ENCODE data around the gene PTPRN2. TPM values are rescaled to one million over a fixed set of nuclear protein-coding genes. Genes with fewer than 3 reads are reported as not detected.
A peak's percentile ranks its signal among the peaks of the same experiment; 100 is the strongest.

The PTPRN2 gene
- total RNA-seq, 2 donors from 2014 or later: 26.1 to 55.5 TPM

- Histone ChIP-seq H3K9me3 (no peaks in the 10 kb centered on the region), H3K36me3 (no peaks in the 10 kb centered on the region), H3K4me3 (no peak overlapping the region), H3K27ac (no peak overlapping the region), H3K4me1 (replicated peaks) (no peaks in the 10 kb centered on the region), H3K27me3 (replicated peaks; ENCODE audit: insufficient read depth) (no peaks in the 10 kb centered on the region)
- TF ChIP-seq POLR2AphosphoS5 (IDR thresholded peaks at IDR 0.05) (peak; percentile 69), CTCF (IDR thresholded peaks at IDR 0.05) (no peak), POLR2A (IDR thresholded peaks at IDR 0.05) (no peak)
- peak; percentile 23 for DNase-seq (ENCODE audit: low spot score)
- 91% methylated on average over 26 of the region's 26 CpGs for WGBS
- intact Hi-C loops (cut with DNase I): no loop called here
Observed at GRCh38 chr7:157662110-157662791, 925.4 kb downstream of the PTPRN2 start.

GRCh38 chr7:157661611-157661975 is 926.0 kb downstream of the PTPRN2 start:
- 87% methylated on average over 11 of the region's 11 CpGs for WGBS
- Histone ChIP-seq H3K36me3 (no peaks in the 10 kb centered on the region), H3K9me3 (no peaks in the 10 kb centered on the region), H3K4me1 (replicated peaks) (no peaks in the 10 kb centered on the region), H3K27ac (no peak overlapping the region), H3K27me3 (replicated peaks; ENCODE audit: insufficient read depth) (no peaks in the 10 kb centered on the region), H3K4me3 (no peak overlapping the region)
- no peak for DNase-seq (ENCODE audit: low spot score)
- no peak for TF ChIP-seq CTCF (IDR thresholded peaks at IDR 0.05)
- no peak for TF ChIP-seq POLR2A (IDR thresholded peaks at IDR 0.05)
- no peak for TF ChIP-seq POLR2AphosphoS5 (IDR thresholded peaks at IDR 0.05)
- intact Hi-C loops (cut with DNase I): no loop called here

- TF ChIP-seq POLR2AphosphoS5 (IDR thresholded peaks at IDR 0.05) (no peak), POLR2A (IDR thresholded peaks at IDR 0.05) (no peak), CTCF (IDR thresholded peaks at IDR 0.05) (no peak)
- no peaks in the 10 kb centered on the region for H3K27me3 ChIP-seq (replicated peaks; ENCODE audit: insufficient read depth)
- no peaks in the 10 kb centered on the region for H3K9me3 ChIP-seq
- no peak overlapping the region for H3K4me3 ChIP-seq
- intact Hi-C loops (cut with DNase I): no loop called here
- WGBS: 79% methylated on average over 42 of the region's 43 CpGs
- no peaks in the 10 kb centered on the region for H3K36me3 ChIP-seq
- no peaks in the 10 kb centered on the region for H3K4me1 ChIP-seq (replicated peaks)
- no peak overlapping the region for H3K27ac ChIP-seq
- DNase-seq (ENCODE audit: low spot score): no peak
Observed at GRCh38 chr7:157660971-157661610, 926.5 kb downstream of the PTPRN2 start.

- intact Hi-C loops (cut with DNase I): no loop called here
- no peak for TF ChIP-seq CTCF (IDR thresholded peaks at IDR 0.05)
- no peak for TF ChIP-seq POLR2AphosphoS5 (IDR thresholded peaks at IDR 0.05)
- no peak for TF ChIP-seq POLR2A (IDR thresholded peaks at IDR 0.05)
- DNase-seq (ENCODE audit: low spot score): no peak
Observed at GRCh38 chr7:157658851-157659412, 928.7 kb downstream of the PTPRN2 start.

More at GRCh38 chr7:157658851-157659412, 928.7 kb downstream of the PTPRN2 start:
- Histone ChIP-seq H3K27ac (no peak overlapping the region), H3K4me1 (replicated peaks) (no peaks in the 10 kb centered on the region), H3K27me3 (replicated peaks; ENCODE audit: insufficient read depth) (no peaks in the 10 kb centered on the region), H3K4me3 (no peak overlapping the region), H3K9me3 (no peaks in the 10 kb centered on the region), H3K36me3 (no peaks in the 10 kb centered on the region)
- 83% methylated on average over 19 of the region's 26 CpGs for WGBS
